Activated CD8-positive, alpha-beta memory T cell treated with anti-CD3 and anti-CD28 coated beads for 4 hours (primary cell): ENCODE measurements around the gene SRD5A1.

Source experiments
- DNase-seq, 2 donors: peaks; one replicate each; pipeline ENCODE4 v3.0.0-alpha.2; 2020; ENCODE audit warnings: low read depth in 2 of 2

SRD5A1 gene

GRCh38 chr5:6604341-6604740 is 28.9 kb upstream of the SRD5A1 start:
- DNase-seq: no peak

GRCh38 chr5:6604946-6605345 is 28.3 kb upstream of the SRD5A1 start:
- no peak for DNase-seq

GRCh38 chr5:6606884-6607558 is 26.2 kb upstream of the SRD5A1 start:
- DNase-seq: no peak

GRCh38 chr5:6607559-6607936 is 25.7 kb upstream of the SRD5A1 start:
- no peak for DNase-seq

GRCh38 chr5:6608016-6608415 is 25.2 kb upstream of the SRD5A1 start:
- no peak for DNase-seq

GRCh38 chr5:6611334-6612256 is 21.6 kb upstream of the SRD5A1 start:
- DNase-seq: no peak

- DNase-seq: no peak
Observed at GRCh38 chr5:6615034-6615815, 18.0 kb upstream of the SRD5A1 start.

- no peak for DNase-seq
Observed at GRCh38 chr5:6616632-6617031, 16.6 kb upstream of the SRD5A1 start.

- DNase-seq: no peak
Observed at GRCh38 chr5:6623228-6623627, 10.0 kb upstream of the SRD5A1 start.

- no peak for DNase-seq
Observed at GRCh38 chr5:6623941-6624340, 9.3 kb upstream of the SRD5A1 start.

- no peak for DNase-seq
Observed at GRCh38 chr5:6626508-6626907, 6.7 kb upstream of the SRD5A1 start.

- no peak for DNase-seq
Observed at GRCh38 chr5:6631441-6631840, 1.8 kb upstream of the SRD5A1 start.

GRCh38 chr5:6632324-6632887 is 834 bp upstream of the SRD5A1 start:
- DNase-seq: no peak

GRCh38 chr5:6633469-6634245 is 417 bp downstream of the SRD5A1 start:
- no peak for DNase-seq

GRCh38 chr5:6634306-6634705 is 1.1 kb downstream of the SRD5A1 start:
- DNase-seq: no peak

- no peak for DNase-seq
Observed at GRCh38 chr5:6634788-6635430, 1.7 kb downstream of the SRD5A1 start.

- DNase-seq: no peak
Observed at GRCh38 chr5:6636293-6636692, 3.1 kb downstream of the SRD5A1 start.

- no peak for DNase-seq
Observed at GRCh38 chr5:6637022-6637421, 3.8 kb downstream of the SRD5A1 start.

GRCh38 chr5:6637590-6637989 is 4.3 kb downstream of the SRD5A1 start:
- DNase-seq: no peak

GRCh38 chr5:6638236-6638635 is 5.0 kb downstream of the SRD5A1 start:
- DNase-seq: no peak

- no peak for DNase-seq
Observed at GRCh38 chr5:6642655-6643054, 9.4 kb downstream of the SRD5A1 start.
